Measurements from ENCODE around the gene CHPF2.

The CHPF2 gene

GRCh38 chr7:151232091-151232916 lies at the start of gene CHPF2:
CHPF2 (plus strand) TSS chr7:151232483; CDS start chr7:151234012, 1,529 bp downstream.
- DNase-seq (ENCODE audit: low read depth in 2 of 2): peak; percentile 58 to 62

- no peak for DNase-seq (ENCODE audit: low read depth in 2 of 2)
Measured at GRCh38 chr7:151185762-151186639, 46.3 kb upstream of the CHPF2 start.

GRCh38 chr7:151186640-151187408 lies 45.5 kb upstream of the CHPF2 start, which contains the start of gene ASB10:
ASB10 (minus strand) TSS chr7:151187250; CDS start chr7:151187130, 120 bp downstream.
- no peak for DNase-seq (ENCODE audit: low read depth in 2 of 2)

- no peak for DNase-seq (ENCODE audit: low read depth in 2 of 2)
Measured at GRCh38 chr7:151187409-151188251, 44.7 kb upstream of the CHPF2 start.

- DNase-seq (ENCODE audit: low read depth in 2 of 2): no peak
Measured at GRCh38 chr7:151188252-151188542, 44.1 kb upstream of the CHPF2 start.

- no peak for DNase-seq (ENCODE audit: low read depth in 2 of 2)
Measured at GRCh38 chr7:151189038-151189437, 43.2 kb upstream of the CHPF2 start.

- DNase-seq (ENCODE audit: low read depth in 2 of 2): no peak
Measured at GRCh38 chr7:151191544-151191943, 40.7 kb upstream of the CHPF2 start.

- no peak for DNase-seq (ENCODE audit: low read depth in 2 of 2)
Measured at GRCh38 chr7:151192002-151192539, 40.2 kb upstream of the CHPF2 start.

- no peak for DNase-seq (ENCODE audit: low read depth in 2 of 2)
Measured at GRCh38 chr7:151193203-151193978, 38.9 kb upstream of the CHPF2 start.

GRCh38 chr7:151194188-151194587 lies 38.1 kb upstream of the CHPF2 start:
- no peak for DNase-seq (ENCODE audit: low read depth in 2 of 2)

GRCh38 chr7:151195616-151196450 lies 36.5 kb upstream of the CHPF2 start:
- DNase-seq (ENCODE audit: low read depth in 2 of 2): no peak

- no peak for DNase-seq (ENCODE audit: low read depth in 2 of 2)
Measured at GRCh38 chr7:151197932-151198331, 34.4 kb upstream of the CHPF2 start.

GRCh38 chr7:151198945-151199848 lies 33.1 kb upstream of the CHPF2 start:
- DNase-seq (ENCODE audit: low read depth in 2 of 2): no peak

- DNase-seq (ENCODE audit: low read depth in 2 of 2): no peak
Measured at GRCh38 chr7:151201344-151201743, 30.9 kb upstream of the CHPF2 start.

GRCh38 chr7:151201751-151202150 lies 30.5 kb upstream of the CHPF2 start:
- DNase-seq (ENCODE audit: low read depth in 2 of 2): no peak

GRCh38 chr7:151202836-151203235 lies 29.4 kb upstream of the CHPF2 start:
- no peak for DNase-seq (ENCODE audit: low read depth in 2 of 2)

GRCh38 chr7:151204383-151205032 lies 27.8 kb upstream of the CHPF2 start:
- DNase-seq (ENCODE audit: low read depth in 2 of 2): no peak

- no peak for DNase-seq (ENCODE audit: low read depth in 2 of 2)
Measured at GRCh38 chr7:151205730-151206129, 26.6 kb upstream of the CHPF2 start.

Data from fibroblast of skin of left quadriceps (primary cell).